GM12874 (cell line): ENCODE results near the gene HIGD1A.
A peak's percentile ranks its signal among the peaks of the same experiment; 100 is the strongest.

Experiments
- TF ChIP-seq, protein P1 (sequence below): IDR thresholded peaks from 2 replicates; pipeline ENCODE4 v1.5.1; 2011; ENCODE audit warnings: low read depth, mild to moderate bottlenecking, control low read depth, low read length, moderate library complexity; ENCODE audit not compliant: insufficient read depth

The HIGD1A gene

GRCh38 chr3:42751609-42752008 is 52.7 kb downstream of the HIGD1A start:
- TF ChIP-seq, protein P1, sequence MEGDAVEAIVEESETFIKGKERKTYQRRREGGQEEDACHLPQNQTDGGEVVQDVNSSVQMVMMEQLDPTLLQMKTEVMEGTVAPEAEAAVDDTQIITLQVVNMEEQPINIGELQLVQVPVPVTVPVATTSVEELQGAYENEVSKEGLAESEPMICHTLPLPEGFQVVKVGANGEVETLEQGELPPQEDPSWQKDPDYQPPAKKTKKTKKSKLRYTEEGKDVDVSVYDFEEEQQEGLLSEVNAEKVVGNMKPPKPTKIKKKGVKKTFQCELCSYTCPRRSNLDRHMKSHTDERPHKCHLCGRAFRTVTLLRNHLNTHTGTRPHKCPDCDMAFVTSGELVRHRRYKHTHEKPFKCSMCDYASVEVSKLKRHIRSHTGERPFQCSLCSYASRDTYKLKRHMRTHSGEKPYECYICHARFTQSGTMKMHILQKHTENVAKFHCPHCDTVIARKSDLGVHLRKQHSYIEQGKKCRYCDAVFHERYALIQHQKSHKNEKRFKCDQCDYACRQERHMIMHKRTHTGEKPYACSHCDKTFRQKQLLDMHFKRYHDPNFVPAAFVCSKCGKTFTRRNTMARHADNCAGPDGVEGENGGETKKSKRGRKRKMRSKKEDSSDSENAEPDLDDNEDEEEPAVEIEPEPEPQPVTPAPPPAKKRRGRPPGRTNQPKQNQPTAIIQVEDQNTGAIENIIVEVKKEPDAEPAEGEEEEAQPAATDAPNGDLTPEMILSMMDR: no peak

- TF ChIP-seq, protein P1: no peak
Observed at GRCh38 chr3:42750834-42751233, 53.5 kb downstream of the HIGD1A start.

- TF ChIP-seq, protein P1: peak; percentile 56
Observed at GRCh38 chr3:42749753-42750231, 54.5 kb downstream of the HIGD1A start.

DNA sequence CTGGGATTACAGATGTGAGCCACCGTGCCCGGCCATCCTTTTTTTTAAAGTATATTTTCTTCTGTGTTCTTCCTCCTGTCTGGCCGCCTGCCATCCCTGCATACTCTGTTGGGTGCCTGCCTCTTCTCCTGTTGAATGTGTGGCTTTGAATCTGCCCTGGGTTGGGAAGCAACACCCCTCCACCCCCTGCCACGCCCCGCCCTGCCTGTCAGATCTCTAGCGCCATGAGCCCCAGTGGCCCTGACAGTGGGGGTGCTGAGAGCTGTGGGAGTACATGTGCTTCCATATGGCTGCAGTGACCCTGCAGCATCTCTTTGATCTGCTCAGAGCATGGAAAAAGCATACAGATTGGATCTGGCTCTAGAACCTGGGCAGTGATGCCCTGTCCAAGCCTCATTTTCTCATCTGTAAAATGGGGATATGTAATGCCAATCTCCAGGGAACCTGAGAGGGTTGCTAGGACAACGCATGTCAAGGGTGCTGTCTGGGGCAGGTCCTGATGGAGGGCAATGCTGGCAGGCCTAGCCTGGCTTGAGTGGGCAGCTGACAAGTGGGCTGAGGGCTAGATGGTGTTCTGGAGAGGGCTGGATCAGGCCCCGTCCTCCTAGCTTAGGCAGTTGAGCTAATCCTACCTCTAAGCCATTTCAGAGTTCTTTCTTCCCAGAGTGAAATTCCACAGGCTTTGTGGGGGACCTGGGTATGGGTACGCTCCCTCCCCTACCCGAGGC is 55.1 kb downstream of the HIGD1A start:
- TF ChIP-seq, protein P1: no peak

GRCh38 chr3:42747581-42747980 is 56.7 kb downstream of the HIGD1A start:
- TF ChIP-seq, protein P1: no peak

DNA sequence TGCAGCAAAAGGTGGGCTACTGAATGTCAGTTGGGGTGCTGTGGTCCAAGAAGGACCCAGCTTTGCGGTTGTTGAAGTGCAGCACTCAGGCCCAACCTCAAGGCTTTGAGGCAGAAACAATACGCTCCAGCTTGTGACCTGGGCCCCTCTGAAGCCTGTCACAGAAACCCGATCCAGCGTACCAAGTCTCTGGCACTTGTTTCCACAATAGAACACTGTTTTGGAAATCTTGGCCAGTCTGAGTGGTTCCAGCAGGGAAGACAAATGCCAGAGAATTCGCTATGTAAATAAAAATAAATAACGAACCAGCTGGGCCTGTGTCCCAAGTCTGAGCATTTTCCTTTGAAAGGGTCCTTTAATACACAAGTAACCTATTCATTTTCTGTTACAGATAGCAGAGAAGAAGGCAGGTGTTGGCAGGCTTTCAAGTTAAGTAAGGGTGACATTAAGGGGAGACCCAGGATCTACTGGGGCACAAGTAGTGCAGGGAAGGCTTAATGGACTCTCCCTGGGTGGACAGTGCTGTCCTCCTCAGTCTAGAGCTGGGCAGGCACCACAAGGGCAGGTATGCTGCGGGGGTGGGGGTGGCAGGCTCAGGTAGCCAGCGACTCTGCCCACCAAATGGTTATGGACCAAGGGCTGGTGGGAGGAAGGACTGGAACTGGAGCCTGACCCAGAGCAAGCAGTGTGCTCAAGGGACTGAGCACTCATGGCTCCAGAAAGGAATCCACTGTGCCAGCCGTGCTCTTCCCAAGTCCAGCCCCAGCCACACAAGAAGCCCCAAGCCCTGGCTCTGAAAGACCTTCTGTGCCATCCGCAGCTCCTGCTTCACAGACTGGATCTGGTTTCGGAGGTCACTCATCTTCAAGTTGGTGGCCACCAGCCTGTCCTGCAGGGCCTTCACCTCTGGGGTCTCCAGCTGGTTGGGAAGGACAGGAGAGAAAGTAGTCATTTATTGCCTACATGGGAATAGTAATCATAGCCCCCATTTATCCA is 57.5 kb downstream of the HIGD1A start:
- TF ChIP-seq, protein P1: no peak

DNA sequence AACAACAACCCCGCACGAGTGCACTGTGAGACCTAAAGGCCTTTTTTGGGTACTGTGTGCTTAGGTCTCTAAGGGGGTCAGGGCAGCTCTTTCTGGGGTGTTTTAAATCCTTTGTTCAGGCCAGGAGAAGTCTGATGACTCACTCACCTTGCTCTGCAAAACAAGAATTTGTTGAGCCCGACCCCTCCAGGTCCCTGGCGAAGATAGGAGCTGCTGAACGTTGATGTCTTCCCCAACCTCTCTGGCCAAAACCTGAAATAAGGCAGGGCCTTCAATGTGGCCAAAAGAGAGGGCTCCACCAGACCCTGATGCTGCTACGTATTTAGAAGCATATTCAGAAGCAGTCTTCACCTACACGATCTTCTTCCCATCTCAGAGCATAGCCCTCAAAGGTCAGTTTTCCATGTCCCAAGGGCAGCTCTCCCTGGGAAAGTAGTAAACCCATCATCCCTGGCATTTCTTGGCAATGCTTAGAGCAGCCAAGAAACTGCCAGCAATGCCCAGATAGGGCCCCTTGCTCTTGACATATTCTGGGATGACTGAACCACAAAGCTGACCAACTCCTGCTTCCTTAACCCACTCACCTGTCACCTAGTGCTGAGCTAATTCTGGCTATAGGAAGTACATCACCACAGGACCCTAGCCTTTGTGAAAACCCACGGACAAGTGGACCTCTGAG is 58.4 kb downstream of the HIGD1A start:
- TF ChIP-seq, protein P1: no peak
